Esophagus (tissue), 2 donors: ENCODE data around the gene ETNPPL. TPM values are rescaled to one million over a fixed set of nuclear protein-coding genes. Genes with fewer than 3 reads are reported as not detected.

ENCODE experiments used
- H3K27ac ChIP-seq, 2 donors: one replicate each; pipeline ENCODE4 v1.5.1; 2013; ENCODE audit warnings: low read depth in 2 of 2, mild to moderate bottlenecking in 2 of 2, inconsistent platforms in 1 of 2, low read length in 1 of 2, moderate library complexity in 1 of 2
- H3K27me3 ChIP-seq, 2 donors: one replicate each; pipeline ENCODE4 v1.6.1; 2013; ENCODE audit warnings: low read length in 2 of 2, control low read depth in 1 of 2, mild to moderate bottlenecking in 1 of 2; ENCODE audit not compliant: insufficient read depth in 2 of 2, control insufficient read depth in 1 of 2
- H3K36me3 ChIP-seq, 2 donors: one replicate each; pipeline ENCODE4 v1.6.1; 2013; ENCODE audit warnings: low read length in 1 of 2; ENCODE audit not compliant: control insufficient read depth in 2 of 2, insufficient read depth in 2 of 2
- H3K4me1 ChIP-seq, 2 donors: one replicate each; pipeline ENCODE4 v1.6.1; 2013; ENCODE audit warnings: low read length in 1 of 2; ENCODE audit not compliant: control insufficient read depth in 2 of 2, insufficient read depth in 2 of 2
- H3K4me3 ChIP-seq, 2 donors: one replicate each; pipeline ENCODE4 v1.5.1; 2013; ENCODE audit warnings: low read length in 2 of 2, mild to moderate bottlenecking in 2 of 2, low read depth in 1 of 2, moderate library complexity in 1 of 2
- H3K9me3 ChIP-seq, 2 donors: one replicate each; pipeline ENCODE4 v1.6.1; 2013; ENCODE audit warnings: mild to moderate bottlenecking in 2 of 2, low read depth in 1 of 2, low read length in 1 of 2, moderate library complexity in 1 of 2; ENCODE audit not compliant: control insufficient read depth in 2 of 2, insufficient read depth in 1 of 2
- WGBS, 2 donors: extraction: QIAGEN DNeasy Blood & Tissue Kit; methylation state at CpG; one replicate each; pipeline ENCODE4 v1.1.7; 2013; 5-methylcytosine and 5-hydroxymethylcytosine counted together
- polyA plus RNA-seq, 2 donors: library from polyadenylated mRNA; stranded (reverse); fragments of 200-250 nt; gene quantifications; one replicate each; pipeline ENCODE4 v1.2.3, GENCODE V29; 2013
- donor health status: healthy with polysubstance abuse.
- donor health status: Bipolar disorder and iron deficiency.

The ETNPPL gene
- polyA plus RNA-seq, 2 donors = not detected

DNA sequence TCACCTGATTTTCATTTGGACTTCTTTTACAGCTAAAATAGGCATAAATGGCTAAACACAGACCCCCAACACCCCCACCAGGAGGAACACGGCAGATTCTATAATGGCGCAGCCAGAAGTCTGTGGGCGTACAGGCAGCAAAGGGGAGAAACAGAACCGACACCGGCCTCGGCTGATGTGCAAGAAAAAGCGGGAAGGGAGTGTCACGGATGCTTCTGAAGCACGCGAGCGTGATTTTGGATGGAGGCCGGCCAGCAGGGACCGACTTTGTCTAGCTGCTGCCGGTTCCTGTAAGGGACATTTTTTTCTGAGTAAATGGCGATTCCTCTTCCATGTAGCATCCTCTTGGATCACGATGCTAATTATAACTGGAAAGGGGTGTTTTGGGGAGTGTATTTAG, 24.9 kb upstream of the ETNPPL start:
- WGBS, 2 donors = 95 to 96% methylated on average over 16 of the region's 16 CpGs
- H3K9me3 ChIP-seq = no peaks in the 10 kb centered on the region
- H3K4me1 ChIP-seq = no peaks in the 10 kb centered on the region
- no peak overlapping the region for H3K4me3 ChIP-seq
- H3K27me3 ChIP-seq = no peaks in the 10 kb centered on the region
- H3K27ac ChIP-seq = no peak overlapping the region
- no peaks in the 10 kb centered on the region for H3K36me3 ChIP-seq

DNA sequence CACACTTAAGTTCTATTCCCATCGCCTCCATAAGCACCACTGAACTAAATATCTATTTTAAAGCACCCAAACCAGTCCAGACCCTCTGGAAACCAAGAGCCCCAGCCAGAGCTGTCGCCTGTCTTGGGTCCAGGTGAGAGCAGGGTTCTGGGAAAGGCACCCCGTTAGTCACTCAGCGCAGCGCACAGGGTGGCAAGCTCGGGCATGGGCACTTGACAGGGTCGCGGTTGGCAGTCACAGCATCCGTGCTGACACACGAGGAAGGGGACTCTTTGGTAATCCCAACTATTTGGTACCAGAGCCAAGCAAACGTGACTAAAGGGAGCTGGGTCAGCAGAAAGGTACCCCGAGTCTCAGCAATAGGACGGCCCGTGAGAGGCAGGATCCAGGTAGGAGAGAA, 24.3 kb upstream of the ETNPPL start:
- no peaks in the 10 kb centered on the region for H3K9me3 ChIP-seq
- H3K27me3 ChIP-seq = no peaks in the 10 kb centered on the region
- WGBS, 2 donors = 90 to 92% methylated on average over 14 of the region's 14 CpGs
- no peak overlapping the region for H3K27ac ChIP-seq
- H3K4me1 ChIP-seq = no peaks in the 10 kb centered on the region
- no peaks in the 10 kb centered on the region for H3K36me3 ChIP-seq
- no peak overlapping the region for H3K4me3 ChIP-seq

DNA sequence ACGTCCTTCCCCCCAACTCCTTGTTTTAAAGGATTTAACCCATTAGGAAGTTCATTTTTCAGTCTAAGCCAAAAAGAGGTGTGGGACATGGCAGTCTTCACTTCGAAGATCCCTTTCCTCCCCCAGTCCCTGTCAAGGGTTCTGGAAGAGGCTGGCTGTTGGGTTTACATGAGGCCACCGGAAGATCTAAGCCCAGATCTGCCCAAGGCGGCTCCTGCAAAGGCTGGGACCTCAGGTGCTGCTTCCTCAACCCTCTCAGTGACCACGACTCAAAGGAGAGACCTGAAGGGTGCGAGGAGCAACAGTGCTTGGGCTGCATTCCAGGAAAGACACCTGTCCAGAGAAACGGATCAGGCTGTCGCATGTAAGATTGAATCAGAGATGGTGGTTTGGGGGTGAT, 23.5 kb upstream of the ETNPPL start:
- H3K4me1 ChIP-seq = no peaks in the 10 kb centered on the region
- WGBS, 2 donors = 82 to 83% methylated on average over 8 of the region's 8 CpGs
- H3K4me3 ChIP-seq = no peak overlapping the region
- H3K27me3 ChIP-seq = no peaks in the 10 kb centered on the region
- no peaks in the 10 kb centered on the region for H3K9me3 ChIP-seq
- no peak overlapping the region for H3K27ac ChIP-seq
- no peaks in the 10 kb centered on the region for H3K36me3 ChIP-seq

DNA sequence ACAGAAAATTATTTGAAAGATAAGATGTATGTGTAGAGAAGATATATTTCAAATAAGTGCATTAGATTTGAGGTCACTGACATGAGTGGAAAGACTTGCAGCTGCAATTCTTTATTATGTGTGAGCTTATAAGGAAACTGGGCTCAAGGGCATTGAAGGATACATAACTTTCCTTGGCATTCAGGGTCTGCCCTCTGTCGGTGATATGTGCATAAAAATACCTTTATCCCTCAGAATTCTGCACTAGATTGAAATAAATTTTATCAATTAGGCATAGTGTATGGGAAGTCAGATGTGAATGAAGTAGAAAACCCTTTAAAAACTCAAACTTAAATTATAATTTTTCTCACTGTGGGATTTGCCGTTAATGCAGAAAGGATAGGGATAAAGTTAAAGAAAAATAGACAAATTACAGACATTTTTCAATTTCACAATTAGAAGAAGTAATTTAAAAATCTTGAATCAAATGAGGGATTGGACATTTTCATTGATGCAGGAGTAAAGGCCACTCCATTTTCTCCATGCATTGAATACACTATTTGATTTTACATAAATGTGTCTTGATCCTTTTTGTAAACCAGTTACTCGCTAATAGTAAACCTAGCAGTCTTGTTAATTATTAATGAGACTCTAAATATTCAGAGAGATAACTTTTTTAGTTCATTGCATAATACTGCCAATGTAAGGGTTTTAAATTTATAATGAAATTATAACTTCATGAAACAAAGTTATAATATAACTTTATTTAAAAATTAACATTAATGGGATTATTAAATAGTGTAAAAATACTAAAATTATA, 21.0 kb upstream of the ETNPPL start:
- 49 to 61% methylated on average over 3 of the region's 3 CpGs for WGBS, 2 donors
- Histone ChIP-seq H3K27ac (no peak overlapping the region), H3K36me3 (no peaks in the 10 kb centered on the region), H3K27me3 (no peaks in the 10 kb centered on the region), H3K9me3 (no peaks in the 10 kb centered on the region), H3K4me3 (no peak overlapping the region), H3K4me1 (no peaks in the 10 kb centered on the region)

DNA sequence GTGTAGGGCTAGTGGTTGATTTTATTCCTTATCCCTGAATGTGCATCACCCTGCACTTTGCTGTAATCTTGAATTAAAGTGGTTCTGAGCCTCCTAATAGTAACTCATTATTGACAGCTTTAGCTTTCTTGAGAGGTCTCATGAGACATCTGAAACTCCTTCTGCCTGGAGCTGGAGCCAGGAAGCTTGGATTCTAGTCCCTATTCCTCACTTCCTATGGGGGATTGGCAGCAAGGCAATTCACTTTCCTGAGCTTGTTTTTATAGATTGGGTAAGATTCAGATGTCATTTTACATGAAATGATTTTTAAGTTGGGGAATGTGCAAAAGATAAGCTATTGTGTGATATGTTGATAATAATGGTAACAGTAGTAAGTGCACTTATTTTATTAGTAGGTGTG, 17.1 kb upstream of the ETNPPL start:
- Histone ChIP-seq H3K27ac (no peak overlapping the region), H3K4me3 (no peak overlapping the region), H3K4me1 (no peaks in the 10 kb centered on the region), H3K27me3 (no peaks in the 10 kb centered on the region), H3K36me3 (no peaks in the 10 kb centered on the region), H3K9me3 (no peaks in the 10 kb centered on the region)

DNA sequence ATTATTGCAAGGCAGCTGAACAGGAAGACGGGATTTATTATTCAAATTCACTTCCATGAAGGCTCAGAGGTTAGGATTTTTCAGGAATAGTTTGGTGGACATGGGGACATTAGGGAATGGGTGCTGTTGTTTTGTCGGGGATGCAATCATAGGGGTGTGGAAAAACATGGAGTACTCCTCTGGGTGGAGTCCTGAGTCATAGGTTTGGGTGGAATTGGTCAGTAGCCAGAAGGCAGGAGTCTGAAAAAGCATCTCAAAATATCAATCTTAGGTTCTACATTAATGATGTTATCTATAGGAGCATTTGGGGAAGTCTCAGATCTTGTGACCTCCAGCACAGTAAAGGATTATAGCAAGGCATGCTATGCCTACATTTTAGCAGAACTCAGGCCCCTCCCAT, 14.5 kb upstream of the ETNPPL start:
- WGBS, 2 donors = 73 to 88% methylated on average over 2 of the region's 2 CpGs
- Histone ChIP-seq H3K27me3 (no peaks in the 10 kb centered on the region), H3K4me1 (no peaks in the 10 kb centered on the region), H3K36me3 (no peaks in the 10 kb centered on the region), H3K4me3 (no peak overlapping the region), H3K9me3 (no peaks in the 10 kb centered on the region), H3K27ac (no peak overlapping the region)

DNA sequence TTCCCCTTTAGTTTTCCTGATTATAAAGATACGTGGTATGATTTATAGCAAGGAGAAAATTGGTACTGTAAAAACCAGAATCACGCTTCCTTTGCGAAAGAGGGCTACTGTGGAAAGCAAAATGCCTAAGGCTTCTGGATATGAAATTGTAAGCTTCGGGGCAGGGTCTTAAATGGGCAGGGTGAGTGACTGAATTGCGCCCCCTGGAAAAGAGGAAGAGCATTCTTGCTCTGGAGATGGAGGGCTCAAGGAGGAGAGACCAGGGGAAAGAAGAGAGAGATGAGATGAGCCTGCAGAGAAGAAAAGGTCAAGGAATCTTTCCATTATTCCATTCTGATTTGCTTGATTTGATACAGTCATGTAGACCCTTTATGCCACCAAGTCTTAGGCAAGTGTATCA, 13.1 kb upstream of the ETNPPL start:
- Histone ChIP-seq H3K4me1 (no peaks in the 10 kb centered on the region), H3K9me3 (no peaks in the 10 kb centered on the region), H3K27ac (no peak overlapping the region), H3K4me3 (no peak overlapping the region), H3K27me3 (no peaks in the 10 kb centered on the region), H3K36me3 (no peaks in the 10 kb centered on the region)
- 83 to 87% methylated on average over 5 of the region's 5 CpGs for WGBS, 2 donors

DNA sequence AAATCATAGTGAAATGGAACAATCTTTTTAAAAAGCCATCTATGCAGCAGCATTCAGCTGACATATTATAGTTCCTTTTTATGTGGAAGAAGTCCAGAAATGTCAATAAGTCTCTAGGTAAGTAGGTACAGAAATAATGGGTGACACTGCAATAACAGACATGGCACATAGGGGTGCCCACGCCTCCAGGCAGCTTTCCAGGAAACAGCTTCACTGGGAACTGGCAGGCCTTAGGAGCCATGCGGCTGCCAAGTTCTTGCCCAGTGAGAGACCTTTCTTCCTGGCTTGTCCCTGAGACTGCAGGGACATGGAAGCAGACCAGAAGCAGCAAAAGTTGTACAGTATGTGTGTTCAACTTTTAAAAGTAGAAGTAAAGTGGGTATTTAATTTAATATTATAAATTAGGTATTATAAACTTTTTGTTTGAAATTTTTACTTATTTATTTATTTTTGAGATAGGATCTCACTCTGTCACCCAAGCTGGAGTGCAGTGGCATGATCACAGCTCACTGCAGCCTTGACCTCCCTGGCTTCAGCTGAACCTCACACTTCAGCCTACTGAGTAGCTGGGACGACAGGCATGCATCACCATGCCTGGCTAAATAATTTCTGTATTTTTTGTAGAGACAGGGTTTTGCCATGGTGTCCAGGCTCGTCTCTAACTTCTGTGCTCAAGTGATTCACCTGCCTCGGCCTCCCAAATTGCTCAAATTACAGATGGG, 12.1 kb upstream of the ETNPPL start:
- Histone ChIP-seq H3K4me3 (no peak overlapping the region), H3K27ac (no peak overlapping the region), H3K27me3 (no peaks in the 10 kb centered on the region), H3K36me3 (no peaks in the 10 kb centered on the region), H3K9me3 (no peaks in the 10 kb centered on the region), H3K4me1 (no peaks in the 10 kb centered on the region)
- WGBS, 2 donors = 59 to 63% methylated on average over 5 of the region's 5 CpGs

DNA sequence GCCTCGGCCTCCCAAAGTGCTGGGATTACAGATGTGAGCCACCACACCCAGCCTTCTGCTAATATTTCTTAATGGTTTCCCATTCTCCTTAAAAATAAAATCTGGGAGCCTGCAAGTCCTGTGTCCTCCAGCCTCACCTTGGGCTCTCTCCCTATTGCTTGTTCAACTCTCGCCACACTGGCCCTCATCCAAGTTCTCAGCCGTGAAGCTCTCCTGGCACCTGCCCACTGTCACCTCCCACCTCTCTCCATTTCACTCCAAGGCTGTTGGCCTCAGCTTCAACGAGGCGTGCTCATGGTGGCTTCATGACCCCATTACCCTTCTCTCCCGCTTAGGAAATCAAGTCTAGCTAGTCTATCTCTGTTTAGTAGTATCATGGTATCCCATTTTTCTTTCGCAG, 9.5 kb upstream of the ETNPPL start:
- H3K4me3 ChIP-seq = no peak overlapping the region

DNA sequence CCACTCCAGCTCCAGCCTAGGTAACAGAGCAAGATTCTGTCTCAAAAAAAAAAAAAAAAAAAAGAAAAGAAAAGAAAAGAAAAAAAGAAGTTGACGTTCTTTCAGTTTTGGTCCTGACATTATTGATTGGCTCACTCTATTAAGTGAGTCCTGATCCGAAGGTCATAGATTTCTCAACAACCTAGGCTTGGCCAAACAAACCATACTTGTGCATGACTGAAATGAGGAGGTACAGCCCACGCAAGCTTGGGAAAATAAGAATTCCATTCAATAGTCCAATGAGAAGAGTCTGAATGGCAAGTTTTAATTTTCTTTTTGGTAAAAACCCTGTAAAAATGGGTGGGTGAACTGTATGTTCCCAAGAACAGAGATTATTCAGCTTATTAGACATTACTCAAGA, 3.2 kb upstream of the ETNPPL start:
- 77 to 87% methylated on average over 3 of the region's 3 CpGs for WGBS, 2 donors
- no peak overlapping the region for H3K4me3 ChIP-seq
- peaks cover 0 to 3% of the 10 kb centered on the region in 2 donors for H3K27me3 ChIP-seq

More for the DNA sequence above, 9.5 kb upstream of the ETNPPL start:
- Histone ChIP-seq H3K36me3 (no peaks in the 10 kb centered on the region), H3K9me3 (no peaks in the 10 kb centered on the region), H3K27ac (no peak overlapping the region), H3K4me1 (no peaks in the 10 kb centered on the region), H3K27me3 (no peaks in the 10 kb centered on the region)
- 84 to 86% methylated on average over 7 of the region's 7 CpGs for WGBS, 2 donors

More for the DNA sequence above, 3.2 kb upstream of the ETNPPL start:
- no peaks in the 10 kb centered on the region for H3K36me3 ChIP-seq
- H3K4me1 ChIP-seq = peaks cover 0 to 5% of the 10 kb centered on the region in 2 donors
- no peak overlapping the region for H3K27ac ChIP-seq
- no peaks in the 10 kb centered on the region for H3K9me3 ChIP-seq
